ENCODE measurements around the gene CCDC192.

Gene CCDC192

GRCh38 chr5:127957183-127957582 is 254.0 kb downstream of the CCDC192 start:
- no peak for DNase-seq (ENCODE audit: low read depth in 2 of 2)

DNA sequence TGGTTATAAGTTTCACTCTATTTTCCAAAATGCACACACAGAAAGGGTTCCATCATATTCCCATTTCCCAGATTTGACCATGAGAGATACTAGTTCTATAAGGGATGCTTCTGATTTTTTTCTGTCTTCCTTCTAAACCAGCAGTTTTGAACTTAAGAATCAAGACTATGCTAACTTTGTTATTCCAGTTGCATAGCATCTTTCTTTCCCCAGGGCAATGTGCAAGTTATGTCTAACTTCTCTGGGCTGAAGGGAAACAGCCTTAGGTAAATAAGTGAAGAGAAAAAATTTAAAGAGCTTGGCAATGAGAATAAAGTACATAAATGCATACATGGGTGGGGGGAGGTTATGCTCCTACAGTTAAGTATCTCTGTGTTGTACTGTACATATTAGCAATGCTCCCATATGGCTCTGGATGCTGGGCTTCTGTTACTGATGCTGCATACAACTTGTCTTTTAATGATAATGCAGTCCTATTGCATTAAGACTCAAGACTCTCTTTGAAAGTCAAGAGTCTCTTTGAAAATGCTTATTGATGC is 254.6 kb downstream of the CCDC192 start:
- no peak for DNase-seq (ENCODE audit: low read depth in 2 of 2)

DNA sequence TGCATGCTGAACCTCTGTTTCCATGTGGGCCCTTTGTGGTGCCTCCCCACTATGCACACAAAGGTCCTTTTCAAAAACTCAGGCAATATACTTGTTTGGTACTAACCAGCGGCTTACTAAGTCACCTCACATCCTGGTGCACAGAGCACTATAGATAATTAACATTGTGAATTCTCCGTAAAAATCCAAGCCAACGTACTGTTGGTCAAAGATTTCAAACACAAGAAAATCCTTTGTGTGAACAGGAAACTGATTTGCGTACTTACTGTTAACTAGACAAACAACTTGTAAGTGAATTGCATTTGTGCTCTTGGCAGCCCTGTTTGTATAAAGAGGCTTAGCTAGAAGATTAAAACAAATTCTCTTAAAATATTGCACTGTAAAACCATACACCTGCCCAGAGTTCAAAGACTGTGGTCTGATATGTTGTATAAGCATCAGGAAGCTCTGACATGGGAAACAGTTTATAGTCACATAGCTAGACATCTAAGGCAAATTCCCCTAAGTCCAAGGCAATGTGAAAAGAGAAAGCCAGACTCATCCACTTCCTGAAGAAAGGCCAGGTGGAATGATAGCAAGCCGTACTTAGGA is 255.3 kb downstream of the CCDC192 start:
- no peak for DNase-seq (ENCODE audit: low read depth in 2 of 2)

DNA sequence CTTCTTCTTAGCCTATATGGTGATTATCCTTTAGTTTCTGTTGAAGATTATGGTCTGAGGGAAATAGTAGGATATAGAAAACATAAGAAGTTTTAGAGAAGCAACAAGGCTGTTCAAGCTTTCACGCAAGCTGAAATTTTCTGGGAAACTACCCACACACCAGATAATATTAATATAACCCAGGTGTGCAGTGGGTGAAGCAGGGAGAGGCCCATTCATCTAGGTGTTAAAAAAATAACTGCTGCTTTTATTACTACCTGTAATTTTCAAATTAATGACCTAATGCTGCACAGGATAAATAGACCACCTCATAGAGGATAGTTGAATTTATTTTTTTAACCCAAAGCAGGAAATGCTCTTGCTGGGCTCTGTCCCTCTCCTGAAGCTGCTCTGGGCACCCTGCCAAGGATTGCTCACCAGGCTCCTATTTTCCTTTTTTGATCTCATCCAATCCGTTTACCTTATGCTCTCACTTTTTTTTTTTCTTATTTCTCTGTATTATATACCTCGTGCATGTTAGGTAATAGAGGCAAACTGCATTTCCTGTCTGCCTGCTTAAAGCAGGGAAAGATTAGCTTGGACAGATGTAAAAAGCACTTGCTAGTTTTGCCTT is 256.1 kb downstream of the CCDC192 start:
- no peak for DNase-seq (ENCODE audit: low read depth in 2 of 2)

DNA sequence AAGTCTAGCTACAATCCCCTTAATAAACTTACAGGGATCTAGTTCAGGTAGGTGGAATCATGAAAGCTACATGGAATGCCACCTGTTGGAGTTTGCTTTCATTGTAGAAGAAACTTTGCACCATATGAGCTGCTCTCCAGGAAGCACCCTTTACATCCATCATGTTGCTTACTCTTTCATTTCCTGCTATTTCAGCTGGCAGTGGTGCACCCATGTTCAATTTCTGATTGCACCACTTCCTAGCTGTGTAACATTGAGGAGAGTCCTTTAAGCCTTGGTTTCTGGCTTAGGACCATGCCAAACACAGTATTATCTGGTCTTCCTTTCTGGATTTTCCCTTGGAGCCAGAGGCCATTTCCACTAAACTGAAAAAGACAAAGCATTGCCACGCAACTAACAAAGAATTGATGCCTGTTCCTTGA is 257.1 kb downstream of the CCDC192 start:
- no peak for DNase-seq (ENCODE audit: low read depth in 2 of 2)

DNA sequence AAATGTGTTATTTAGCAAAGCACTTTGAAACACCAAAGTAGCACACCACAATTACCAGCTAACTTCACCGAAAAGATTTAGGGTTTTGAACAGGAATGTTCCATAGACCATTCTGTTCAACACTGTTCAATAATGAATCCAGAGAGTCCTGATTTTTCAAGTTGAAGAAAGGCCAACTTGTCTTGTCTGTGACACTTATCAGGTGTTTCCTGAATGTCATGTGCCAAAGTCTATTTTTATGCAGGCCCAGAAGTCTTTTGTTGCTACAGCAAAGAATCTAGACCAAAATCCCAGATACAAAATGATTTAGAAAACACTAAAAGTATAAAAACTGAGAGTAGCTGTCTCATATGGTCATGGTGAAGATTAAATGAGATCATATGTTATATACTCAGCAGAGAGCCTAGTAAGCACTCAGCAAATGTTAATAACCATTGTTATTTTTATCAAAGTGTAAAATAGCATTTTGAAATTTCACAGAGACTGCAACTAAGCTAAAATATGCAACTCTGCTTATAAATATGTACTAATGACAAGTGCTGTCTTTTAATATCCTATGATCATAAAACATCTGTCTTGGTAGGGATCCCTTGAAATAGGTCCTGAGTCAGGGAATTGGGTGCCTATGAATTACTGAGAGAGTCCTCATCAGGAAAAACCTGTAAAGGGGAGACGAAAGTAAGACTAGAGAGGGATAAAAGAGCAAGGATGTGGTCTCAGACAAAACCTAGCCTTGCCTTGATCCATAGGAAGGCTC is 258.0 kb downstream of the CCDC192 start:
- DNase-seq (ENCODE audit: low read depth in 2 of 2): no peak

DNA sequence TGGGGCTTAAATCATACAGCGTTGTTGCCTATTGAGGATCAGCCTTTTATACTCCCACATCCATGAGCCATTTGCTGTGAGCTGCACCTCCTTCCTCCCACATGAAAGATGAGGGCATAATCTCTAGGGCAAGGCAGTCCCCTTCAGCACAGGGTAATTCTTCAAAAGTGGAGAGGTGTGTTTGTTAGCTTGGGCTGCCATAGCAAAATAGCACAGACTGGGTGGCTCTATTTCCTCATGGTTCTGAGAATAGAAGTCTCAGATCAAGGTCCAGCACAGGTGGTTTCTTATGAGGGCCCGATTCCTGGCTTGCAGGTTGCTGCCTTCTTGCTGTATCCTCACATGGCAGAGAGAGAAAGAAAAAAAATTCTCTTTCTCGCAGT is 258.6 kb downstream of the CCDC192 start:
- DNase-seq (ENCODE audit: low read depth in 2 of 2): no peak

DNA sequence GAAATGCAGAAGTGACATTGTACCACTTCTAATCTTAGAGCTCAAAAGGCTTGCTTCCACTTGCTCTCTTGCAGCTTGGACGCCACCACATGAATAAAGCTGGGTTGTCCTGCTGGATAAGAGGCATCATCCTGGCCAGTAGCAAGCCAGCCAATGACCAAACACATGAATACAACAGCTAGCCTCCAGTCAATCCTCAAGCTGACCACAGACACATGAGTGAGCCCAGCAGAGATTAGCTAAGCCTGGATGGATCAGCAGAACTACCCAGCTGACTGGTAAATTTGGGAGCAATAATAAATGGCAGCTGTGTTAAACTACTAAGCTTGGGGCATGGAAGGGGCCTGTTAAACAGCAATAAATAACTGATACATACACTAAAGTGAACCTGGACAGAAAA is 259.3 kb downstream of the CCDC192 start:
- no peak for DNase-seq (ENCODE audit: low read depth in 2 of 2)

DNA sequence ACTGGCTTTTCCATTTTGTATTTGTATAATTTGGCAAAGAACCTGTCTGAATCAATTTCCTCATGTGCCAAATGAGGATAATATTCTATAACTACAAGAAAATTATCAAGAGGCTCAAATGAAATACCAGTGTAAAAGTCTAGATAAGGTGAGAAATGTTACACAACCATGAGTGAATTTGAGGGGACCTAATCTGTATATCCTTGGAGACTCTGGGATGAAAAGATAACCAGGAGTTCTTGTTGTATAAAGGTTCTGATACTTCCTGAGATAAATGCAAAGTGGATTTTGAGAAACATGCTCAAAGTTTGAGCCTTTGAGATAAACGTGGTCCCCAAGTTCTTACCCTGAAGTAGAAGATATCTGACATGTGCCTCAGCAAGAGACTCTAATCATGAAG is 260.0 kb downstream of the CCDC192 start:
- DNase-seq (ENCODE audit: low read depth in 2 of 2): no peak

DNA sequence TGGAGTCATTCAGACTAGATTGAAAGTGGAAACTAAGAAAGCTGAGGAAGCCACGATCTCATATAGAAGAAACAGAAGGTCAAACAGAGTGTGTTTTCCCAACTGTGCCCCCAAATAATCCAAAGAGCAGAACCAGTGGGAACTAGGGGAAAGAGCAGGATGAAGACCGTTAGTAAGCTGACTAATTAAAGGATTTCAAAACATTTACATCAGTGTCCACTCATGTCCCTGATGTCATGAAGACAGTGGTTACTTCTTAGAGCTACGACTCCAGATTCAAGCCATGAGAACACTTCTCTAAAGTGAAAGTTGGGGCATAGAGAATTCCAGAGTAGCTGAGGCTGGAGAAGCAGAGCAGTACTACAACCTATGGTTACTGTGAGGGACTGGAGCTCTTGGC is 260.7 kb downstream of the CCDC192 start:
- DNase-seq (ENCODE audit: low read depth in 2 of 2): no peak

- no peak for DNase-seq (ENCODE audit: low read depth in 2 of 2)
These were observed 264.3 kb downstream of the CCDC192 start for GRCh38 chr5:127967323-127967982.

DNA sequence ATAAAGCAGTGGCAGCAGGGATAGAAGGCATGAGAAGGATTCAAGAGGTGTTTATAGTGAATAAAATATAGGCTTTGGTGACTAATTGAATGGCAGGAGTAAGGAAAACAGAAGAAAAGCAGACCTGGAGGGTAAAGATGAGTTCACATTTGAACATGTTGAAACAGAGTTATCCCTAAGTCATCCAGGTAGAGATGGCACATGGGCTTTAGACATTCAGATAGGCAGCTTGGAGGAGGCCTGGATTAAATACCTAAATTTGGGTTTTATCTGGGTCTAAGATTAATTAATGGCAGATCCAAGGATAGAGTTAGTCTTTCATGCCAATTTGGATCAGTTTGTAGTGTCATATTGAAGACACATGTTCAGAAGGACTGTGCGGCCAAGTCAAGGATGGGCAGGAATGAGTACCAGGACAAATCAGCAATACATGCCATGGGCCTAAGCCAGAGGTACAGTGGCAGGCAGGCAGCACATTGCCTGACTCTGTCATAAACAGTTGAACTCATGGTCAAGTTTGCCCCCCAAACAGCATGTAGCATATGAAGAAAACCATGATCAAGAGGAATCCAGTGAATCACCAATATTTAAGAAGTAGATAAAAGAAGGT is 264.9 kb downstream of the CCDC192 start:
- DNase-seq (ENCODE audit: low read depth in 2 of 2): no peak

- DNase-seq (ENCODE audit: low read depth in 2 of 2): no peak
These were observed 265.8 kb downstream of the CCDC192 start for GRCh38 chr5:127969002-127969401.

GRCh38 chr5:127969651-127970050 is 266.5 kb downstream of the CCDC192 start:
- no peak for DNase-seq (ENCODE audit: low read depth in 2 of 2)

- no peak for DNase-seq (ENCODE audit: low read depth in 2 of 2)
These were observed 266.9 kb downstream of the CCDC192 start for GRCh38 chr5:127970081-127970480.

DNA sequence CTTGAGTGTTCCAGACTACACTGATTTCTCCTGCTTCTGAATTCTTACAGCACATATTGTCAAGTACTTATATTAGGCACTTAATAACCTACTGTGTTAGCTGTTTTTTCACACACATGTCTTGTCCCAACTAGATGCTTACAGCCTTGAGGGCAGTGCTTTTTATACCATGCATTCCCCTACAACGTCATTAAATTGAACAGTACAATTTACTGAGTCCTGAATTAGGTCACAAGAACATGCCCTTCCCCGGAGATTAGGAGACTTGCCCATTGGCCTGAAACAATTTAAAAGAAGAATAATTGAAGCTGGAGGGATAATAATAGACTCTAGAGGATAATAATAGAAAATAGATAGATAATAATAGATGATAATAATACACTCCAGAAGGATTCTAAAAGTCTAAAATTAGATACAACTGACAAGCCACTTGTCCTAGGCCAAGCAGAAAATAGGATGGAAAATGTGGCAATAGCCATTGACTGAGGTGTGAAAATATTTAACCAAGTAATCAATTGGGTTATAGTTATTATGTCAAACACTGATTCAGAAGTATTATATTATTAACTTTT is 267.7 kb downstream of the CCDC192 start:
- DNase-seq (ENCODE audit: low read depth in 2 of 2): no peak

DNA sequence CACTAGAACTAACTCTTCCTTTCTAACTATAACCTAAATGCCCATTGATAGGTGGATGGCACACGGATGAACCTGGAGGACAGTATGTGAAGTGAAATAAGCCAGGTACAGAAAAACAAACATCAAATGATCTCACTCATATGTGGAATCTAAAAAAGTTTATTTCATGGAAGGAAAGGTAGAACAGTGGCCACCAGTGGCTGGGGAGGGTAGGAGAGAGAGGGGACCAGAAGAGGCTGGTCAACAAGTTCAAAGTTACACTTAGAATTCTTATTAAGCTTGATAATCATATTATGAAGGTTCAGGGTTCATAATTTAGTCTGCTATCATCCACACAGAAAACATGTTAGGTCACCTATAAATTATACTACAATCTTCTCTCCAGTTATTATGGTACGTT is 272.8 kb downstream of the CCDC192 start:
- no peak for DNase-seq (ENCODE audit: low read depth in 2 of 2)

DNA sequence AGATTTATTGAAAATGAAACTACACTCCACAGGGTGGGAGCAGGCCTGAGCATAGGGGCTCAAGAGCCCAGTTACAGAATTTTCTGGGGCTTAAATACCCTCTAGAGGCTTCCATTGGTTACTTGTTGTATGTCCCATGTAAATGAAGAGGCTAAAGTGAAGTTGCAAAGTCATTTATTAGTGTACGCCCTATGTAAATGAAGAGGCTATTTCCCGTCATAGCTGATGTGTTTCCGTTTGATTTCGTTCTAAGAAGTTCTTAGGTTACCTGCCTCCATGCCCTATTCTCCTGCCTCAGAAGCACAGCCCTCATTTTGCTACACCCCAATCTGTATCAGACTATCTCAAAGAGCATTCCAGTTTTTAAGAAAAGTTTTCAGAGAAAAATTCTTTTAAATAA is 273.3 kb downstream of the CCDC192 start:
- no peak for DNase-seq (ENCODE audit: low read depth in 2 of 2)

GRCh38 chr5:127976991-127977717 is 274.0 kb downstream of the CCDC192 start:
- DNase-seq (ENCODE audit: low read depth in 2 of 2): no peak

DNA sequence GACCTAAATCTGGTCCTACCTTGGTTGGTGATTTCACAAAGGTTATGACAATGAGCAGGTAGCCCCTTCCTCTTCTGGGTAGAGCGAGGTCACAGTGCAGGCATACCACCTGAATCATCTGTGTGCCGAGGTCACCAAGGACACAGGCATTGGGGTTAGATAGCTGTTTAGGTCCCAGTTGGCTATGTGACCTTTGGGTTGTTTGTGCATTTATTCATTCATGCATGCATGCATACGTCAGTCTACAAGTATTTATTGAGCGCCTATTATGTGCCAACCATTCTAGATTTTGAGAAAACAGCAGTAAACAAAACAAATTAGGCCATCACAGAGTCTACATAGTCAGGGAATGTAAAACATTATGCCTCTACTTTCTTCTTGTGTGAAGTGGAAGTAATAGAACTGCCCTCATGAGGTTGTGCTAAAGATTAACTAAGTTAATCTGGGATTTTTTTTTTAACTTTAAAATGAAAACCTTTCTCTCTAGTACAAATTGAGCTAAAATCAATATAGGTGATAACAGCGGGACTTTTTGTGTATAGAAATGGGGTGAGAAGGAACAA is 275.6 kb downstream of the CCDC192 start:
- no peak for DNase-seq (ENCODE audit: low read depth in 2 of 2)

DNA sequence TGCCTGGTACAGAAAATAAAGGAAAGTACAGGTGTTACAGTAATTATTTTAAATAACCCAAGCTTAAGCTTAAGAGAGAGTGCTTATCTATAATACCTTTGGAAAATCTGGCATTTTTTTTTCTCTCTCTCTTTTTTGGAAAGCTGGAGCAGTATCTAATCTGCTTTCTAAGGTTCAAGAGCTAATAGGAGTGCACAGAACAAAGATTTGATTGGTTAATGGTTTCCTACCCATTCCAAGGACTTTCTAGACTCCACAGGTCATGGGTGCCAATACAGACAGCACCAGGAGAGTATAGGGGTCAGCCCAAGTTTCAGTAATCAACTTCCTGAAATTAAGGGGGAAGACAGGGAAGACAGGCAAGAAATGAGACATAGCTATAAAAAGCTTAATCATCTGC is 276.3 kb downstream of the CCDC192 start:
- no peak for DNase-seq (ENCODE audit: low read depth in 2 of 2)

All from stimulated activated CD4-positive, alpha-beta T cell treated with anti-CD3 and anti-CD28 coated beads, Interleukin-4, amount 100 ng/mL, for 48 hours (primary cell).